HCT116 (cell line): ENCODE results near the gene OR2AG2. TPM values are rescaled to one million over a fixed set of nuclear protein-coding genes. Genes with fewer than 3 reads are reported as not detected.

Source experiments
- ATAC-seq: fragments of 200-7000 bp; cut with Tn5 transposase; 2 replicates; pipeline ENCODE4 v1.9.1; 2020; ENCODE audit warnings: mild to moderate bottlenecking, moderate library complexity
- BruUV-seq: library from RNA; stranded (reverse); fragments of 400-500 nt; replicated peaks from 2 replicates; lab custom pipeline; 2021; lab: Mats Ljungman, UMichigan
- CTCF ChIA-PET: fragments of 300-600 bp; sonication (Branson Sonifier 250); formaldehyde crosslinking; loops from one replicate; lab custom pipeline; 2021; ENCODE audit warnings: antibody characterized with exemption; lab: Charles Lee
- POLR2A ChIA-PET: fragments of 300-600, 350-600 bp; sonication (Branson Sonifier 250); formaldehyde crosslinking; loops from one replicate; lab custom pipeline; 2021; ENCODE audit warnings: antibody characterized with exemption; lab: Charles Lee
- RAD21 ChIA-PET, 2 experiments: fragments of 300-600 bp; sonication (Branson Sonifier 250); formaldehyde crosslinking; loops; one replicate each; lab custom pipeline; 2023; ENCODE audit warnings: low total read pairs in 2 of 2; ENCODE audit not compliant: uncharacterized antibody in 2 of 2, unreplicated experiment in 2 of 2, low non-redundant PET in 1 of 2; lab: Charles Lee
- DNase-seq: peaks from one replicate; pipeline ENCODE4 v3.0.0-alpha.2; 2010; ENCODE audit warnings: low read depth, low spot score
- H2AFZ ChIP-seq: fragments of 200-600 bp; shearing (Covaris generic), sonication (generic); 2 replicates; pipeline ENCODE4 v1.6.1; 2017; ENCODE audit warnings: low read depth, mixed run types, mixed read lengths, antibody characterized with exemption, low read length; ENCODE audit not compliant: poor library complexity, severe bottlenecking
- H3K27ac ChIP-seq: 2 replicates; pipeline ENCODE4 v1.5.1; 2012; ENCODE audit warnings: low read depth, low read length
- H3K27me3 ChIP-seq: fragments of 200-600 bp; sonication (generic); 2 replicates; pipeline ENCODE4 v1.6.1; 2016; ENCODE audit warnings: mixed run types, low read length, mixed read lengths; ENCODE audit not compliant: insufficient read depth
- H3K36me3 ChIP-seq, 2 experiments: fragments of 200-500 bp in 1 of 2; fragments of 200-600 bp in 1 of 2; sonication (Bioruptor generic) in 1 of 2; sonication (generic) in 1 of 2; 2 replicates each; pipeline versions ENCODE4 v1.5.1 to v1.6.1; 2014 to 2016; ENCODE audit warnings: low read length in 2 of 2, inconsistent platforms in 1 of 2, mixed read lengths in 1 of 2, mixed run types in 1 of 2; ENCODE audit not compliant: insufficient read depth in 2 of 2, control insufficient read depth in 1 of 2
- H3K4me1 ChIP-seq, 2 experiments: fragments of 200-600 bp in 1 of 2; sonication (generic) in 1 of 2; 2 replicates each; pipeline versions ENCODE4 v1.5.1 to v1.6.1; 2012 to 2017; ENCODE audit warnings: low read length in 2 of 2, inconsistent platforms in 1 of 2, mild to moderate bottlenecking in 1 of 2, mixed read lengths in 1 of 2, mixed run types in 1 of 2, moderate library complexity in 1 of 2; ENCODE audit not compliant: insufficient read depth in 2 of 2, control insufficient read depth in 1 of 2
- H3K4me2 ChIP-seq: fragments of 200-600 bp; sonication (generic); 2 replicates; pipeline ENCODE4 v1.6.1; 2017; ENCODE audit warnings: mixed run types, low read length, mixed read lengths
- H3K4me3 ChIP-seq, 2 experiments: fragments of 200-600 bp in 1 of 2; sonication (generic) in 1 of 2; replicated peaks in 1 of 2; 2 replicates each; pipeline ENCODE4 v1.5.1; 2011 to 2016; ENCODE audit warnings: low read length in 2 of 2, control low read depth in 1 of 2, low read depth in 1 of 2, mild to moderate bottlenecking in 1 of 2, mixed read lengths in 1 of 2, mixed run types in 1 of 2
- H3K79me2 ChIP-seq: fragments of 200-600 bp; sonication (generic); 2 replicates; pipeline ENCODE4 v1.6.1; 2017; ENCODE audit warnings: mild to moderate bottlenecking, mixed run types, low read length, moderate library complexity, mixed read lengths; ENCODE audit not compliant: insufficient read depth
- H3K9ac ChIP-seq: fragments of 200-600 bp; sonication (generic); 2 replicates; pipeline ENCODE4 v1.6.1; 2016; ENCODE audit warnings: low read length, mixed read lengths
- H3K9me2 ChIP-seq: fragments of 200-600 bp; sonication (generic), shearing (Covaris generic); 2 replicates; pipeline ENCODE4 v1.6.1; 2017; ENCODE audit warnings: mixed run types, mild to moderate bottlenecking, moderate library complexity; ENCODE audit not compliant: insufficient read depth
- H3K9me3 ChIP-seq, 2 experiments: fragments of 200-500 bp in 1 of 2; fragments of 200-600 bp in 1 of 2; sonication (Bioruptor generic) in 1 of 2; sonication (generic) in 1 of 2; 2 replicates each; pipeline ENCODE4 v1.6.1; 2014 to 2017; ENCODE audit warnings: low read length in 2 of 2, mixed read lengths in 2 of 2, inconsistent platforms in 1 of 2, low read depth in 1 of 2, mild to moderate bottlenecking in 1 of 2, mixed run types in 1 of 2, moderate library complexity in 1 of 2; ENCODE audit not compliant: control insufficient read depth in 1 of 2, insufficient read depth in 1 of 2
- H4K20me1 ChIP-seq: fragments of 200-600 bp; sonication (generic), shearing (Covaris generic); 2 replicates; pipeline ENCODE4 v1.6.1; 2017; ENCODE audit warnings: mixed run types, mild to moderate bottlenecking, moderate library complexity; ENCODE audit not compliant: insufficient read depth
- CBX3 ChIP-seq: IDR thresholded peaks from 2 replicates; pipeline ENCODE4 v1.6.1; 2012; ENCODE audit warnings: low read depth
- CEBPB ChIP-seq: IDR thresholded peaks from 2 replicates; pipeline ENCODE4 v1.6.1; 2012; ENCODE audit warnings: low read depth
- EZH2phosphoT487 ChIP-seq: fragments of 200-600 bp; IDR thresholded peaks from 2 replicates; pipeline ENCODE4 v1.6.1; 2018; ENCODE audit warnings: antibody characterized with exemption, borderline replicate concordance
- FOSL1 ChIP-seq: IDR thresholded peaks from 2 replicates; pipeline ENCODE4 v1.6.1; 2012; ENCODE audit warnings: low read depth
- POLR2A ChIP-seq: IDR thresholded peaks from 2 replicates; pipeline ENCODE4 v1.7.0; 2011; ENCODE audit warnings: borderline replicate concordance; ENCODE audit not compliant: insufficient read depth, insufficient read length; ENCODE audit errors: extremely low read depth
- SIN3A ChIP-seq: IDR thresholded peaks from 2 replicates; pipeline ENCODE4 v1.6.1; 2012; ENCODE audit warnings: low read depth
- TCF7L2 ChIP-seq: IDR thresholded peaks from 2 replicates; pipeline ENCODE4 v1.7.0; 2011; ENCODE audit warnings: borderline replicate concordance, inconsistent platforms; ENCODE audit not compliant: insufficient read depth, insufficient read length; ENCODE audit errors: extremely low read depth
- YY1 ChIP-seq: IDR thresholded peaks from 2 replicates; pipeline ENCODE4 v1.6.1; 2011; ENCODE audit warnings: low read length, low read depth, moderate library complexity, mild to moderate bottlenecking; ENCODE audit not compliant: insufficient replicate concordance; ENCODE audit errors: extremely low read depth
- intact Hi-C: fragments of 100-400 bp; cut with micrococcal nuclease; formaldehyde crosslinking; loops from 2 replicates; pipeline ENCODE4 v1.10.0; 2022
- total RNA-seq: library from RNA; stranded (reverse); gene quantifications from one replicate; pipeline ENCODE4 v1.2.1, GENCODE V29; 2021; ENCODE audit not compliant: unreplicated experiment
- TF ChIP-seq, protein P1 (sequence below): IDR thresholded peaks from 2 replicates; pipeline ENCODE4 v1.6.1; 2012
- TF ChIP-seq, protein P2 (sequence below): IDR thresholded peaks from 2 replicates; pipeline ENCODE4 v1.6.1; 2012
- TF ChIP-seq, protein P3 (sequence below): IDR thresholded peaks from 2 replicates; pipeline ENCODE4 v1.6.1; 2012; ENCODE audit warnings: low read depth

Gene OR2AG2
- total RNA-seq, 1 experiment from 2014 or later: 0.07 TPM

DNA sequence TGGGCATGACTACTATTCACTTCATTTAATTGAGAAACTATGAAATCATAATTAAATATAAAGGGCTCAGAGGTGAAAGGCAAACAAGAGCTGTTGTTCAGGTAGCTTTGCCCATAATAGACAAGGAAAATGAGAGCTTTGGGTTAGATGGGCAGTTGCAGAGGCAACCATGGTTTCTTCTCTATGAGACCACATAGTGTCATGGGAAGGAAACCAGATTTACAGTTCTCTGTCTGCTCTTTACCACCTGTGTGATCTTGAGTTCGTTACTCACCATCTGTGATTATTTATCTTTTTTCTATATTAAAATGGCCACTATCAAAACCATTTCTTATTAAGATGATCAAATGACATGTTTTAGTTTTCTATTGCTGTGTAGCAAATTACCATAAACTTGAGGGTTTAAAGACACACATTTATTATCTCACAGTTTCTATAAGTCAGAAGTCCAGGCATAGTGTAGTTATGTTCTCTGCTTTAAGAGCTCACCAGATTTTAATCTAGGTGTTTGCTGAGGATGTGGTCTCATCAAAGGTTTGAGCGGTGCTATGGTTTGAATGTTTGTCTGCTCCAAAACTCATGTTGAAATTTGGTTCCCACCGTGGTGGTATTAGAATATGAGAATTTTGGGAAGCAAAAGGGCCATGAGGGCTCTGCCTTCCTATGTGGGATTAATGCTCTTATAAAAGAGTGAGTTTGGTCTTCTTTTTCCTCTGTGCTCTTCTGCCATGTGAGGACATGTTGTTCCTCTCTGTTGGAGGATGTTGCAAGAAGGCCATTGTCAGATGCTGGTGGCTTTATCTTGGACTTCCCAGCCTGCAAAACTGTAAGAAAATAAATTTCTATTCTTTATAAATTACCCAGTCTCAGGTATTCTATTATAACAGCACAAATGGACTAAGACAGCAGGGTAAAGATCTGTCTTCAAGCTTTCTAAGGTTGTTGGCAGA, 38.2 kb downstream of the OR2AG2 start:
- CTCF ChIA-PET: interaction anchor here (1.5 kb wide), 1 partner anchor 22 kb away, joined by 3 read pairs; no protein-coding TSS in a partner anchor
- intact Hi-C loops: no loop called here
- no peak for ATAC-seq

More for the DNA sequence above, 38.2 kb downstream of the OR2AG2 start:
- Histone ChIP-seq H2AFZ (no peak overlapping the region), H4K20me1 (no peaks in the 10 kb centered on the region), H3K4me2 (no peak overlapping the region), H3K27ac (no peak overlapping the region), H3K9me2 (no peaks in the 10 kb centered on the region), H3K4me1 (no peaks in the 10 kb centered on the region), H3K4me3 (no peak overlapping the region), H3K9ac (no peak overlapping the region), H3K27me3 (peaks cover 49% of the 10 kb centered on the region), H3K36me3 (no peaks in the 10 kb centered on the region), H3K9me3 (no peaks in the 10 kb centered on the region), H3K79me2 (no peaks in the 10 kb centered on the region)
- no peak for DNase-seq
- ChIA-PET RAD21 (no interaction called here), POLR2A (no interaction called here)
- TF ChIP-seq EZH2phosphoT487: no peak
- no peak for TF ChIP-seq CBX3
- TF ChIP-seq SIN3A: no peak
- TF ChIP-seq, protein P1, sequence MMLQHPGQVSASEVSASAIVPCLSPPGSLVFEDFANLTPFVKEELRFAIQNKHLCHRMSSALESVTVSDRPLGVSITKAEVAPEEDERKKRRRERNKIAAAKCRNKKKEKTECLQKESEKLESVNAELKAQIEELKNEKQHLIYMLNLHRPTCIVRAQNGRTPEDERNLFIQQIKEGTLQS: no peak
- no peak for TF ChIP-seq TCF7L2
- no peak for TF ChIP-seq POLR2A
- TF ChIP-seq, protein P2, sequence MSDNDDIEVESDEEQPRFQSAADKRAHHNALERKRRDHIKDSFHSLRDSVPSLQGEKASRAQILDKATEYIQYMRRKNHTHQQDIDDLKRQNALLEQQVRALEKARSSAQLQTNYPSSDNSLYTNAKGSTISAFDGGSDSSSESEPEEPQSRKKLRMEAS: no peak
- TF ChIP-seq, protein P3, sequence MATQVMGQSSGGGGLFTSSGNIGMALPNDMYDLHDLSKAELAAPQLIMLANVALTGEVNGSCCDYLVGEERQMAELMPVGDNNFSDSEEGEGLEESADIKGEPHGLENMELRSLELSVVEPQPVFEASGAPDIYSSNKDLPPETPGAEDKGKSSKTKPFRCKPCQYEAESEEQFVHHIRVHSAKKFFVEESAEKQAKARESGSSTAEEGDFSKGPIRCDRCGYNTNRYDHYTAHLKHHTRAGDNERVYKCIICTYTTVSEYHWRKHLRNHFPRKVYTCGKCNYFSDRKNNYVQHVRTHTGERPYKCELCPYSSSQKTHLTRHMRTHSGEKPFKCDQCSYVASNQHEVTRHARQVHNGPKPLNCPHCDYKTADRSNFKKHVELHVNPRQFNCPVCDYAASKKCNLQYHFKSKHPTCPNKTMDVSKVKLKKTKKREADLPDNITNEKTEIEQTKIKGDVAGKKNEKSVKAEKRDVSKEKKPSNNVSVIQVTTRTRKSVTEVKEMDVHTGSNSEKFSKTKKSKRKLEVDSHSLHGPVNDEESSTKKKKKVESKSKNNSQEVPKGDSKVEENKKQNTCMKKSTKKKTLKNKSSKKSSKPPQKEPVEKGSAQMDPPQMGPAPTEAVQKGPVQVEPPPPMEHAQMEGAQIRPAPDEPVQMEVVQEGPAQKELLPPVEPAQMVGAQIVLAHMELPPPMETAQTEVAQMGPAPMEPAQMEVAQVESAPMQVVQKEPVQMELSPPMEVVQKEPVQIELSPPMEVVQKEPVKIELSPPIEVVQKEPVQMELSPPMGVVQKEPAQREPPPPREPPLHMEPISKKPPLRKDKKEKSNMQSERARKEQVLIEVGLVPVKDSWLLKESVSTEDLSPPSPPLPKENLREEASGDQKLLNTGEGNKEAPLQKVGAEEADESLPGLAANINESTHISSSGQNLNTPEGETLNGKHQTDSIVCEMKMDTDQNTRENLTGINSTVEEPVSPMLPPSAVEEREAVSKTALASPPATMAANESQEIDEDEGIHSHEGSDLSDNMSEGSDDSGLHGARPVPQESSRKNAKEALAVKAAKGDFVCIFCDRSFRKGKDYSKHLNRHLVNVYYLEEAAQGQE: no peak
- TF ChIP-seq FOSL1: no peak
- no peak for TF ChIP-seq CEBPB
- no peak for TF ChIP-seq YY1
- no TSS peak for BruUV-seq
